Heart right ventricle (tissue), 16 donors: ENCODE data around the gene IRAG1. TPM values are rescaled to one million over a fixed set of nuclear protein-coding genes. Genes with fewer than 3 reads are reported as not detected.

Experiments used
- ATAC-seq, 8 donors: fragments of 200-7000 bp; cut with Tn5 transposase; one replicate each; pipeline ENCODE4 v1.9.1; 2020; ENCODE audit warnings: mild to moderate bottlenecking in 8 of 8, moderate library complexity in 8 of 8, moderate number of reproducible peaks in 1 of 8
- DNase-seq, 2 donors: peaks; one replicate each; pipeline ENCODE4 v3.0.0-alpha.2; 2020
- H3K27ac ChIP-seq, 10 donors: fragments of 200-600 bp; sonication (generic) in 2 of 10; one replicate each; pipeline versions ENCODE4 v1.5.0 to v1.8.0; 2020 to 2022; ENCODE audit warnings: mild to moderate bottlenecking in 3 of 10
- H3K27me3 ChIP-seq, 7 donors: fragments of 200-600 bp; one replicate each; pipeline ENCODE4 v1.8.0; 2021 to 2022; ENCODE audit warnings: mild to moderate bottlenecking in 2 of 7
- H3K36me3 ChIP-seq, 9 donors: fragments of 200-600 bp; sonication (generic) in 1 of 9; one replicate each; pipeline versions ENCODE4 v1.5.0 to v1.8.0; 2020 to 2022; ENCODE audit warnings: mild to moderate bottlenecking in 2 of 9
- H3K4me1 ChIP-seq, 9 donors: fragments of 200-600 bp; sonication (generic) in 1 of 9; one replicate each; pipeline versions ENCODE4 v1.5.0 to v1.8.0; 2020 to 2022; ENCODE audit warnings: mild to moderate bottlenecking in 4 of 9
- H3K4me3 ChIP-seq, 10 donors: fragments of 200-600 bp; sonication (generic) in 2 of 10; one replicate each; pipeline versions ENCODE4 v1.5.0 to v1.8.0; 2020 to 2022; ENCODE audit warnings: mild to moderate bottlenecking in 7 of 10, moderate library complexity in 2 of 10
- H3K9me3 ChIP-seq, 11 donors: fragments of 200-600 bp in 10 of 11; sonication (generic) in 2 of 11; one replicate each; pipeline versions ENCODE4 v1.5.0 to v1.8.0; 2013 to 2022; ENCODE audit warnings: mild to moderate bottlenecking in 2 of 11, control low read depth in 1 of 11, moderate library complexity in 1 of 11
- WGBS, 2 donors: extraction: QIAGEN DNeasy Blood & Tissue Kit; methylation state at CpG; one replicate each; pipeline ENCODE4 v1.1.7; 2013; ENCODE audit warnings: inconsistent platforms in 1 of 2; 5-methylcytosine and 5-hydroxymethylcytosine counted together
- intact Hi-C, 10 donors: fragments of 100-400 bp; cut with DNase I; formaldehyde crosslinking; loops; one replicate each; pipeline versions ENCODE4 v1.11.1 to v1.14.2; 2022
- polyA plus RNA-seq, 2 donors: library from polyadenylated mRNA; stranded (reverse); fragments of 200-250 nt; gene quantifications; one replicate each; pipeline ENCODE4 v1.2.3, GENCODE V29; 2013
- total RNA-seq, 10 donors: library from RNA; stranded (reverse); fragmentation: NEBNext Ultra II Directional in 3 of 10; extraction: Animal tissue kit (Norgen Biotek cat#: 25700) in 3 of 10; gene quantifications; one replicate each; pipeline versions ENCODE4 v1.2.1 to v1.2.4, GENCODE V29; 2021 to 2023
- TF ChIP-seq, protein P1 (sequence below), 9 donors: fragments of 200-600 bp; sonication (generic) in 2 of 9; IDR thresholded peaks; one replicate each; pipeline versions ENCODE4 v1.5.0 to v1.8.0; 2021 to 2022; ENCODE audit warnings: antibody characterized with exemption in 9 of 9, mild to moderate bottlenecking in 5 of 9, moderate library complexity in 1 of 9
- donor health status: Arrhythmogenic right ventricular cardiomyopathy.
- donor health status: ischemic (EF 13 %, LVEDD 7.1; RV severe dilation, severe dysfunction).
- donor health status: healthy with polysubstance abuse.
- donor health status: DM: no; HTN: yes; CAD: no.
- donor health status: DM: no; HTN: no; CAD: no.
- donor health status: ischemic (EF 25% LVEDD 6.9; RV normal size, moderate dysfunction).
- donor health status: ischemic (EF 25% LVEDD 5.7; RV mildly dilated, moderate dysfunction).
- donor health status: healthy.
- donor health status: DM: yes; HTN: yes; CAD: no.
- donor health status: Ischemic cardiomyopathy.
- donor health status: ischemic (EF 35%, LVEDD 5.7; RV mildly dilated, moderate dysfunction).
- donor health status: nonischemic (EF 11% LVEDD 7.7; RV severe dilation, severe dysfunction).
- donor health status: DM: yes; HTN: yes; CAD: no.
- donor health status: PGD.
- donor health status: ischemic (EF 29% LVEDD 5.4; RV normal size, mild dysfunction).
- donor health status: nonischemic (EF 23%, LVEDD 6.1; RV moderate dilation, normal function).

The IRAG1 gene
- total and polyA plus RNA-seq, 12 donors: 2.5 to 8.3 (median 5.0) TPM

- Histone ChIP-seq H3K4me1 (peaks cover 0 to 19% (median 0%) of the 10 kb centered on the region in 9 donors), H3K27me3 (peaks cover 0 to 29% (median 0%) of the 10 kb centered on the region in 7 donors), H3K4me3 (no peak overlapping the region), H3K36me3 (no peaks in the 10 kb centered on the region), H3K27ac (no peak overlapping the region), H3K9me3 (peaks cover 0 to 12% (median 0%) of the 10 kb centered on the region in 11 donors)
- WGBS, 2 donors: 80 to 88% methylated on average over 4 of the region's 4 CpGs
- TF ChIP-seq, protein P1, sequence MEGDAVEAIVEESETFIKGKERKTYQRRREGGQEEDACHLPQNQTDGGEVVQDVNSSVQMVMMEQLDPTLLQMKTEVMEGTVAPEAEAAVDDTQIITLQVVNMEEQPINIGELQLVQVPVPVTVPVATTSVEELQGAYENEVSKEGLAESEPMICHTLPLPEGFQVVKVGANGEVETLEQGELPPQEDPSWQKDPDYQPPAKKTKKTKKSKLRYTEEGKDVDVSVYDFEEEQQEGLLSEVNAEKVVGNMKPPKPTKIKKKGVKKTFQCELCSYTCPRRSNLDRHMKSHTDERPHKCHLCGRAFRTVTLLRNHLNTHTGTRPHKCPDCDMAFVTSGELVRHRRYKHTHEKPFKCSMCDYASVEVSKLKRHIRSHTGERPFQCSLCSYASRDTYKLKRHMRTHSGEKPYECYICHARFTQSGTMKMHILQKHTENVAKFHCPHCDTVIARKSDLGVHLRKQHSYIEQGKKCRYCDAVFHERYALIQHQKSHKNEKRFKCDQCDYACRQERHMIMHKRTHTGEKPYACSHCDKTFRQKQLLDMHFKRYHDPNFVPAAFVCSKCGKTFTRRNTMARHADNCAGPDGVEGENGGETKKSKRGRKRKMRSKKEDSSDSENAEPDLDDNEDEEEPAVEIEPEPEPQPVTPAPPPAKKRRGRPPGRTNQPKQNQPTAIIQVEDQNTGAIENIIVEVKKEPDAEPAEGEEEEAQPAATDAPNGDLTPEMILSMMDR (IDR thresholded peaks at IDR 0.05): no peak
- DNase-seq (no peak), ATAC-seq (no peak)
- intact Hi-C loops: no loop called here
Measured at GRCh38 chr11:10727146-10727851, 33.7 kb upstream of the IRAG1 start.

- no peak overlapping the region for H3K4me3 ChIP-seq
- TF ChIP-seq, protein P1 (IDR thresholded peaks at IDR 0.05): no peak
- peaks cover 0 to 37% (median 0%) of the 10 kb centered on the region in 7 donors for H3K27me3 ChIP-seq
- intact Hi-C loops: no loop called here
- H3K36me3 ChIP-seq: no peaks in the 10 kb centered on the region
- peaks cover 0 to 19% (median 0%) of the 10 kb centered on the region in 9 donors for H3K4me1 ChIP-seq
- no peak for DNase-seq
- peaks cover 0 to 3% (median 0%) of the 10 kb centered on the region in 11 donors for H3K9me3 ChIP-seq
- no peak overlapping the region for H3K27ac ChIP-seq
- no peak for ATAC-seq
Measured at GRCh38 chr11:10725907-10726253, 32.3 kb upstream of the IRAG1 start.

- 92% methylated on average over 9 of the region's 9 CpGs for WGBS, 2 donors
- H3K4me3 ChIP-seq: no peak overlapping the region
- intact Hi-C loops: no loop called here
- ATAC-seq: peak in 4 of 8 donors; percentile 25 to 38 (median 36)
- H3K27me3 ChIP-seq: peaks cover 0 to 37% (median 0%) of the 10 kb centered on the region in 7 donors
- H3K4me1 ChIP-seq: peaks cover 0 to 19% (median 0%) of the 10 kb centered on the region in 9 donors
- H3K27ac ChIP-seq: no peak overlapping the region
- peaks cover 0 to 3% (median 0%) of the 10 kb centered on the region in 11 donors for H3K9me3 ChIP-seq
- TF ChIP-seq, protein P1 (IDR thresholded peaks at IDR 0.05): no peak
- H3K36me3 ChIP-seq: no peaks in the 10 kb centered on the region
- no peak for DNase-seq
Measured at GRCh38 chr11:10725114-10725906, 31.8 kb upstream of the IRAG1 start.

GRCh38 chr11:10722307-10722706 lies 28.8 kb upstream of the IRAG1 start:
- H3K27me3 ChIP-seq: peaks cover 0 to 18% (median 0%) of the 10 kb centered on the region in 7 donors
- 66 to 77% methylated on average over 4 of the region's 4 CpGs for WGBS, 2 donors
- H3K4me3 ChIP-seq: no peak overlapping the region
- H3K36me3 ChIP-seq: no peaks in the 10 kb centered on the region
- ATAC-seq (no peak), DNase-seq (no peak)
- intact Hi-C loops: no loop called here
- peaks cover 0 to 3% (median 0%) of the 10 kb centered on the region in 11 donors for H3K9me3 ChIP-seq
- no peak overlapping the region for H3K27ac ChIP-seq
- peaks cover 0 to 14% (median 0%) of the 10 kb centered on the region in 9 donors for H3K4me1 ChIP-seq
- TF ChIP-seq, protein P1 (IDR thresholded peaks at IDR 0.05): no peak
